ENCODE measurements around the gene TPRX2. TPM values are rescaled to one million over a fixed set of nuclear protein-coding genes. Genes with fewer than 3 reads are reported as not detected.

The TPRX2 gene
- total RNA-seq, 1 donor from 2014 or later = not detected

GRCh38 chr19:47885067-47885463 is 26.0 kb downstream of the TPRX2 start:
- no peak for DNase-seq
- Histone ChIP-seq H3K4me1 (no peaks in the 10 kb centered on the region), H3K36me3 (no peaks in the 10 kb centered on the region), H3K4me3 (no peak overlapping the region), H3K9me3 (replicated peaks) (no peaks in the 10 kb centered on the region), H3K27ac (replicated peaks) (no peak overlapping the region), H3K27me3 (ENCODE audit: low read depth) (peaks cover 53% of the 10 kb centered on the region)
- no peak for TF ChIP-seq CTCF (IDR thresholded peaks at IDR 0.05; ENCODE audit: borderline replicate concordance)
- intact Hi-C loops (cut with micrococcal nuclease) = no loop called here

GRCh38 chr19:47886010-47886559 is 27.1 kb downstream of the TPRX2 start, which contains the start of gene SULT2A1:
Gene SULT2A1, minus strand, starts transcription at chr19:47886315. Its CDS starts 58 bp downstream, at chr19:47886257.
- Histone ChIP-seq H3K27ac (replicated peaks) (no peak within 1 kb of the TSS), H3K4me1 (no peaks in the 10 kb centered on the region), H3K9me3 (replicated peaks) (no peaks in the 10 kb centered on the region), H3K27me3 (ENCODE audit: low read depth) (peaks cover 53% of the 10 kb centered on the region), H3K4me3 (no peak within 1 kb of the TSS), H3K36me3 (no peaks in the 10 kb centered on the region)
- no peak for DNase-seq
- intact Hi-C loops (cut with micrococcal nuclease) = no loop called here
- no peak for TF ChIP-seq CTCF (IDR thresholded peaks at IDR 0.05; ENCODE audit: borderline replicate concordance)

- no peak for DNase-seq
- Histone ChIP-seq H3K4me1 (no peaks in the 10 kb centered on the region), H3K36me3 (no peaks in the 10 kb centered on the region), H3K27ac (replicated peaks) (no peak overlapping the region), H3K27me3 (ENCODE audit: low read depth) (peaks cover 20% of the 10 kb centered on the region), H3K9me3 (replicated peaks) (peaks cover 29% of the 10 kb centered on the region), H3K4me3 (no peak overlapping the region)
- TF ChIP-seq CTCF (IDR thresholded peaks at IDR 0.05; ENCODE audit: borderline replicate concordance) = no peak
- intact Hi-C loops (cut with micrococcal nuclease) = no loop called here
Observed at GRCh38 chr19:47890865-47891621, 32.0 kb downstream of the TPRX2 start.

GRCh38 chr19:47891622-47891922 is 32.5 kb downstream of the TPRX2 start:
- Histone ChIP-seq H3K36me3 (no peaks in the 10 kb centered on the region), H3K27ac (replicated peaks) (no peak overlapping the region), H3K4me1 (no peaks in the 10 kb centered on the region), H3K9me3 (replicated peaks) (peaks cover 34% of the 10 kb centered on the region), H3K27me3 (ENCODE audit: low read depth) (peaks cover 20% of the 10 kb centered on the region), H3K4me3 (no peak overlapping the region)
- no peak for DNase-seq
- no peak for TF ChIP-seq CTCF (IDR thresholded peaks at IDR 0.05; ENCODE audit: borderline replicate concordance)
- intact Hi-C loops (cut with micrococcal nuclease) = no loop called here

GRCh38 chr19:47891923-47892666 is 33.1 kb downstream of the TPRX2 start:
- intact Hi-C loops (cut with micrococcal nuclease) = no loop called here
- TF ChIP-seq CTCF (IDR thresholded peaks at IDR 0.05; ENCODE audit: borderline replicate concordance) = no peak

More at GRCh38 chr19:47891923-47892666, 33.1 kb downstream of the TPRX2 start:
- H3K27ac ChIP-seq (replicated peaks) = no peak overlapping the region
- no peaks in the 10 kb centered on the region for H3K4me1 ChIP-seq
- no peak for DNase-seq
- no peaks in the 10 kb centered on the region for H3K36me3 ChIP-seq
- H3K27me3 ChIP-seq (ENCODE audit: low read depth) = peaks cover 20% of the 10 kb centered on the region
- H3K9me3 ChIP-seq (replicated peaks) = peaks cover 39% of the 10 kb centered on the region
- no peak overlapping the region for H3K4me3 ChIP-seq

All from left ventricle myocardium inferior (tissue), 1 donor.